Esophagus muscularis mucosa (tissue), 4 donors: ENCODE data around the gene LCNL1. TPM values are rescaled to one million over a fixed set of nuclear protein-coding genes. Genes with fewer than 3 reads are reported as not detected.
A peak's percentile ranks its signal among the peaks of the same experiment; 100 is the strongest.

Experiments used
- DNase-seq: peaks from one replicate; pipeline ENCODE4 v3.0.0-alpha.2; 2017; ENCODE audit errors: extremely low spot score
- H3K27ac ChIP-seq, 4 donors: fragments of 200-600 bp; sonication (generic); replicated peaks in 1 of 4; 1 replicate in 3 of 4; 2 replicates in 1 of 4; pipeline ENCODE4 v1.5.1; 2016 to 2019; ENCODE audit warnings: mild to moderate bottlenecking in 1 of 4
- H3K27me3 ChIP-seq, 4 donors: fragments of 200-600 bp; sonication (generic); one replicate each; pipeline versions ENCODE4 v1.5.1 to v1.6.0; 2016 to 2019
- H3K36me3 ChIP-seq, 4 donors: fragments of 200-600 bp; sonication (generic); one replicate each; pipeline ENCODE4 v1.5.1; 2016 to 2019
- H3K4me1 ChIP-seq, 4 donors: fragments of 200-600 bp; sonication (generic); one replicate each; pipeline ENCODE4 v1.5.1; 2016 to 2019
- H3K4me3 ChIP-seq, 4 donors: fragments of 200-600 bp; sonication (generic); 1 replicate in 2 of 4; 2 replicates in 2 of 4; pipeline ENCODE4 v1.5.1; 2016 to 2019; ENCODE audit warnings: mild to moderate bottlenecking in 4 of 4, moderate library complexity in 1 of 4
- H3K9me3 ChIP-seq, 4 donors: fragments of 200-600 bp; sonication (generic); 1 replicate in 3 of 4; 2 replicates in 1 of 4; pipeline ENCODE4 v1.5.1; 2016 to 2019
- EP300 ChIP-seq: sonication (generic); formaldehyde crosslinking; IDR thresholded peaks from one replicate; pipeline ENCODE4 v1.6.1; 2017; ENCODE audit warnings: antibody characterized with exemption
- POLR2A ChIP-seq: fragments of 450-650 bp; IDR thresholded peaks from one replicate; pipeline ENCODE4 v1.6.1; 2017; ENCODE audit warnings: antibody characterized with exemption, moderate library complexity, mild to moderate bottlenecking, low read depth
- POLR2AphosphoS5 ChIP-seq, 2 donors: sonication (generic); formaldehyde crosslinking; IDR thresholded peaks; one replicate each; pipeline ENCODE4 v1.6.1; 2017; ENCODE audit warnings: antibody characterized with exemption in 2 of 2
- WGBS: methylation state at CpG from one replicate; pipeline ENCODE4 v1.1.5; 2018; 5-methylcytosine and 5-hydroxymethylcytosine counted together
- intact Hi-C: fragments of 100-400 bp; cut with DNase I; formaldehyde crosslinking; loops from one replicate; pipeline ENCODE4 v1.15.1; 2023
- total RNA-seq, 4 donors: library from RNA; depleted of rRNA; stranded (reverse); fragments of >200 nt; gene quantifications; one replicate each; pipeline versions ENCODE4 v1.1.0 to v1.2.1, GENCODE V29; 2016
- TF ChIP-seq, protein P1 (sequence below), 3 experiments: fragments of 200-600 bp in 2 of 3; fragments of 450-650 bp in 1 of 3; sonication (generic) in 2 of 3; IDR thresholded peaks; one replicate each; pipeline ENCODE4 v1.5.1; 2017 to 2019; ENCODE audit warnings: antibody characterized with exemption in 3 of 3, mild to moderate bottlenecking in 2 of 3, moderate library complexity in 1 of 3

Gene LCNL1
- total RNA-seq, 4 donors from 2014 or later: 0.11 to 0.42 (median 0.39) TPM; not detected in 1

DNA sequence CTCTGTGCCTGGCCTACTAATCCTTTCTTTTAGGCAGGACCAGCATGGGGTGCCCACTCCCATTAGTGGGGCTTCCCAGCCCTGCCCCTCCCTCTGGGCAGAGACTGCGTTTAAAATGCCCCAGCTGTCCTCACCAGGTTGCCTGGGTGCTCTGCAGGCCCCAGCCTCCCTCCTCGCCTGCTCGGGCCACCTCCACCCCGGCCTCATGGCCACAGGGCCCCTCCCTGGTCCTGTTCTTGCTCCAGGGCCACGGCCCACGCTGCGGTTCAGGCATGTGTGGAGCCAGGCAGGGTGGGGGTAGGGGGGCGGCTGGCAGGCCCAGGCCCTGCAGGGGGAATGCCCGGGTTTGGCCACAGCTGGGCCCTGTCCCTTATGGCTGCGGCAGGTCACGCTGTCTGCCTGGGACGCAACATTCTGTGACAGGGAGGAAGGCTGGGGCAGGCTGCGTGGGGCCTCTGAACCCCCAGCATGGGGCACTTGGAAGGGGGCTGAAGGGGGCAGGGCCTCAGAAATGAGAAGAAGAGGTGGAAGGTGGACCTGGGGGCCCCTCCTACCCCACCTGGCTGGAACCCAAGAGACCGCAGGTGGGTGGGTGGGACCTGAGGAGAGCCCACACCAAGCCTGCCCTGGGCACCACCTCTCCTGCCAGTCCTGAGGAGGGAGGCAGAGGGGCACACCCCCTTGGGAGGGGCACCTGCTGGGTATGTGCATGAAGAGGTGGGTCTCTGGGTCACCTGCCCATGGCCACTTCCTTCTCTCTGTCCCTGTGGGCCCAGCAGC is 31.1 kb upstream of the LCNL1 start, which contains the start of gene LCN12:
Gene LCN12 (plus strand): TSS at position 733 of the 780 bp plus-strand sequence. CDS start 55 bp downstream, outside the sequence.
- 93% methylated on average over 13 of the region's 14 CpGs for WGBS
- DNase-seq: no peak
- no peaks in the 10 kb centered on the region for H3K9me3 ChIP-seq
- H3K27ac ChIP-seq: peak within 1 kb of the TSS in 1 of 4 donors; percentile 90
- intact Hi-C loops: loop anchor here (5.0 kb wide), 1 partner anchor 164 kb away; no protein-coding TSS in a partner anchor
- no peak within 1 kb of the TSS for H3K4me3 ChIP-seq
- no peaks in the 10 kb centered on the region for H3K27me3 ChIP-seq
- H3K4me1 ChIP-seq: peaks cover 25 to 33% (median 28%) of the 10 kb centered on the region in 4 donors
- TF ChIP-seq POLR2AphosphoS5 (IDR thresholded peaks at IDR 0.05) (no peak), POLR2A (no peak)
- TF ChIP-seq, protein P1, sequence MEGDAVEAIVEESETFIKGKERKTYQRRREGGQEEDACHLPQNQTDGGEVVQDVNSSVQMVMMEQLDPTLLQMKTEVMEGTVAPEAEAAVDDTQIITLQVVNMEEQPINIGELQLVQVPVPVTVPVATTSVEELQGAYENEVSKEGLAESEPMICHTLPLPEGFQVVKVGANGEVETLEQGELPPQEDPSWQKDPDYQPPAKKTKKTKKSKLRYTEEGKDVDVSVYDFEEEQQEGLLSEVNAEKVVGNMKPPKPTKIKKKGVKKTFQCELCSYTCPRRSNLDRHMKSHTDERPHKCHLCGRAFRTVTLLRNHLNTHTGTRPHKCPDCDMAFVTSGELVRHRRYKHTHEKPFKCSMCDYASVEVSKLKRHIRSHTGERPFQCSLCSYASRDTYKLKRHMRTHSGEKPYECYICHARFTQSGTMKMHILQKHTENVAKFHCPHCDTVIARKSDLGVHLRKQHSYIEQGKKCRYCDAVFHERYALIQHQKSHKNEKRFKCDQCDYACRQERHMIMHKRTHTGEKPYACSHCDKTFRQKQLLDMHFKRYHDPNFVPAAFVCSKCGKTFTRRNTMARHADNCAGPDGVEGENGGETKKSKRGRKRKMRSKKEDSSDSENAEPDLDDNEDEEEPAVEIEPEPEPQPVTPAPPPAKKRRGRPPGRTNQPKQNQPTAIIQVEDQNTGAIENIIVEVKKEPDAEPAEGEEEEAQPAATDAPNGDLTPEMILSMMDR (IDR thresholded peaks at IDR 0.05): no peak
- no peaks in the 10 kb centered on the region for H3K36me3 ChIP-seq

DNA sequence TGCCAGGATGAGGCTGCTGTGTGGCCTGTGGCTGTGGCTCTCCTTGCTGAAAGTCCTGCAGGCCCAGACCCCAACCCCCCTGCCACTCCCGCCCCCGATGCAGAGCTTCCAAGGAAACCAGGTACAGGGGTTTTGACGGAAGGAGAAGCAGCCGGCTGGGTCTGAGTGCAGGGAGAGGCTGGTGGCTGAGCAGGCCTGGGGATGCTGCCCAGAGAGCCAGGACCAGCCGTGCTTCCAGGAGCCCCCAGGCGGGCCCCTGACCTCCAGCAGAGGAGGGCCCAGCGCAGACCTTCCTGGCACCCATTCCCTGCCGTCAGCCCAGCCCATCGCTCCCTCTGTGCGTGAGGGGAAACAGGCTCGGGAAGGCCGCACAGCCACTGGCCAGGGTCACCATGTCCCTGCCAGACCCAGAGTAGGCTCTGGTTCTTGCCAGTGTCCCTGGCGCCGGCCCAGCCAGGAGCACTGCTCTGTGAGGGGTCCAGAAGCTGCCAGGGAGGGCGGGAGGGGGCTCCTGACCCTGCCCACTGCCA is 30.4 kb upstream of the LCNL1 start:
- H3K27ac ChIP-seq: no peak overlapping the region
- no peaks in the 10 kb centered on the region for H3K27me3 ChIP-seq
- H3K4me3 ChIP-seq: no peak overlapping the region
- intact Hi-C loops: loop anchor here (5.0 kb wide), 1 partner anchor 165 kb away; no protein-coding TSS in a partner anchor
- H3K36me3 ChIP-seq: no peaks in the 10 kb centered on the region
- DNase-seq: no peak
- H3K9me3 ChIP-seq: no peaks in the 10 kb centered on the region
- H3K4me1 ChIP-seq: peaks cover 25 to 33% (median 28%) of the 10 kb centered on the region in 4 donors
- TF ChIP-seq POLR2AphosphoS5 (IDR thresholded peaks at IDR 0.05): no peak
- TF ChIP-seq POLR2A: no peak
- TF ChIP-seq, protein P1 (IDR thresholded peaks at IDR 0.05): no peak
- no peak for TF ChIP-seq EP300
- 82% methylated on average over 4 of the region's 15 CpGs for WGBS

DNA sequence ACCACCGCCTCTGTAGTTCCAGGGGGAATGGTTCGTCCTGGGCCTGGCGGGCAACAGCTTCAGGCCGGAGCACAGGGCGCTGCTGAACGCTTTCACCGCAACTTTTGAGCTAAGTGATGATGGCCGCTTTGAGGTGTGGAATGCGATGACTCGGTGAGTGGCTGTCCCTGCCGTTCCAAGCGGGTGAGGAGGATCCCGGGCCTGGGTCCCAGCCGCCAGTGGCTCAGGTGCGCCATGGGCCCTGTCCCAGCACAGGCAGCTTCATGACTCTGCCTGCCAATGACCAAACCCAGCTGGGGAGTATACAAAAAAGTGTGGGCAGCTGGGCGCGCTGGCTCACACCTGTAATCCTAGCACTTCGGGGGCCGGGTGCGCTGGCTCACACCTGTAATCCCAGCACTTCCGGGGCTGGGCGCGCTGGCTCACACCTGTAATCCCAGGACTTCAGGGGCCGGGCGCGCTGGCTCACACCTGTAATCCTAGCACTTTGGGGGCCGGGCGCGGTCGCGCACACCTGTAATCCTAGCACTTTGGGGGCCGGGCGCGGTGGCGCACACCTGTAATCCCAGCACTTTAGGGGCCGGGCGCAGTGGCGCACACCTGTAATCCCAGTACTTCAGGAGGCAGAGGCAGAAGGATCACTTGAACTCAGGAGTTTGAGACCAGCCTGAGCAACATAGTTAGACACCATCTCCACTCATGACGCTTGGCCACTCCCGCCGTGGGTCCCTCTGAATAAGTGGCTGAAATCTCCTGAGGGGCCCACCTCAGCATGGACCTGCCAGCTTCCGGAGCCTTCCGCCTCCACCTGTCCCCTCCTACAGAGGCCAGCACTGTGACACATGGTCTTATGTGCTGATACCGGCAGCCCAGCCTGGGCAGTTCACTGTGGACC is 29.7 kb upstream of the LCNL1 start:
- TF ChIP-seq POLR2A (no peak), POLR2AphosphoS5 (IDR thresholded peaks at IDR 0.05) (no peak)
- TF ChIP-seq, protein P1 (IDR thresholded peaks at IDR 0.05): no peak
- no peak for DNase-seq
- 90% methylated on average over 19 of the region's 44 CpGs for WGBS
- Histone ChIP-seq H3K4me1 (peaks cover 21 to 28% (median 21%) of the 10 kb centered on the region in 4 donors), H3K36me3 (no peaks in the 10 kb centered on the region), H3K9me3 (no peaks in the 10 kb centered on the region), H3K27me3 (no peaks in the 10 kb centered on the region), H3K27ac (no peak overlapping the region), H3K4me3 (no peak overlapping the region)
- intact Hi-C loops: loop anchor here (5.0 kb wide), 1 partner anchor 166 kb away; no protein-coding TSS in a partner anchor

DNA sequence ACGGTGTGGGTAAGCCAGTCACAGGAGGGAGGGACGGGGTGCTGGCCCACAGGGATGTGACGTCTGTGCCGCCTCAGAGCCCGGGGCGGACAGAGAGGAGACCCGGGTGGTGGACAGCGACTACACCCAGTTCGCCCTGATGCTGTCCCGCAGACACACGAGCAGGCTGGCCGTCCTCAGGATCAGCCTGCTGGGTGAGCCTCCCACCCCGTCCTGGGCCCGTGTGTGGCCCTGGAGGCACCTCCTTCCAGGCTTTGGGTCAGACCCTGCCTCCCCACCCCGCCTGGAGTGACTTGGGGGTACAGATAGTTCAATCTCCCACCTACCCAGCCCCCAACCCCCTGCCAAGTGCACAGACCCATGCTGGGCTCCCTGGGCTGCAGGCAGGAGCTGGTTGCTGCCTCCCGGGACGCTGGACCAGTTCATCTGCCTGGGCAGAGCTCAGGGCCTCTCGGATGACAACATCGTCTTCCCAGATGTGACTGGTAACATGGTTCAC is 29.0 kb upstream of the LCNL1 start:
- TF ChIP-seq EP300 (no peak), POLR2A (no peak), POLR2AphosphoS5 (IDR thresholded peaks at IDR 0.05) (no peak)
- TF ChIP-seq, protein P1 (IDR thresholded peaks at IDR 0.05): no peak

More for the DNA sequence above, 29.0 kb upstream of the LCNL1 start:
- H3K27ac ChIP-seq: no peak overlapping the region
- H3K4me1 ChIP-seq: peaks cover 17 to 23% (median 19%) of the 10 kb centered on the region in 4 donors
- no CpG with 5 or more reads among the region's 19 CpGs for WGBS
- peaks cover 0 to 3% (median 0%) of the 10 kb centered on the region in 4 donors for H3K27me3 ChIP-seq
- intact Hi-C loops: loop anchor here (5.0 kb wide), 1 partner anchor 167 kb away; no protein-coding TSS in a partner anchor
- H3K4me3 ChIP-seq: no peak overlapping the region
- no peak for DNase-seq
- H3K9me3 ChIP-seq: no peaks in the 10 kb centered on the region
- no peaks in the 10 kb centered on the region for H3K36me3 ChIP-seq
